Measurements from ENCODE around the gene CTSA. TPM values are rescaled to one million over a fixed set of nuclear protein-coding genes. Genes with fewer than 3 reads are reported as not detected.

CTSA gene
- total and polyA plus RNA-seq, 9 of the 15 experiments (the other 6 are each of a cell fraction or from before 2014, with no cell fraction given) = 8.8 to 61.7 (median 28.3) TPM

- TF ChIP-seq PTBP1 (IDR thresholded peaks at IDR 0.05; ENCODE audit: low read depth, low read length) = no peak
- TF ChIP-seq ZNF232 (CRISPR knock-in tag; IDR thresholded peaks at IDR 0.05) = no peak
- no peak for TF ChIP-seq PRPF4 (IDR thresholded peaks at IDR 0.05; ENCODE audit: insufficient read depth, low read depth, low read length, poor library complexity, severe bottlenecking)
- TF ChIP-seq SMARCA5 (IDR thresholded peaks at IDR 0.05) = no peak
- TF ChIP-seq IRF2 (CRISPR knock-in tag; IDR thresholded peaks at IDR 0.05) = no peak
- no peak for TF ChIP-seq ZNF408 (CRISPR knock-in tag; IDR thresholded peaks at IDR 0.05; ENCODE audit: low read depth)
- no peak for TF ChIP-seq HMG20B (CRISPR knock-in tag; IDR thresholded peaks at IDR 0.05)
- TF ChIP-seq CHD7 (IDR thresholded peaks at IDR 0.05; ENCODE audit: low read depth, low read length) = no peak
- no peak for TF ChIP-seq NONO (IDR thresholded peaks at IDR 0.05; ENCODE audit: low read depth in 2 of 2, low read length in 1 of 2)
- TF ChIP-seq ZNF347 (CRISPR knock-in tag; IDR thresholded peaks at IDR 0.05; ENCODE audit: low read depth) = no peak
- TF ChIP-seq KAT8 (IDR thresholded peaks at IDR 0.05; ENCODE audit: low read depth) = no peak
- no peak for TF ChIP-seq SRSF9 (IDR thresholded peaks at IDR 0.05; ENCODE audit: borderline replicate concordance, low read depth, low read length)
- no peak for TF ChIP-seq E2F5 (CRISPR knock-in tag; IDR thresholded peaks at IDR 0.05)
- TF ChIP-seq HDAC2 (IDR thresholded peaks at IDR 0.05) = no peak; the same call in 1 of the 2 replicates
These were observed 44.4 kb downstream of the CTSA start (continued) for GRCh38 chr20:45935416-45936046.

Data from K562 (cell line).